ENCODE data around the gene ABHD8. TPM values are rescaled to one million over a fixed set of nuclear protein-coding genes. Genes with fewer than 3 reads are reported as not detected.
A peak's percentile ranks its signal among the peaks of the same experiment; 100 is the strongest.

ABHD8 gene
- total and polyA plus RNA-seq, 2 donors (not counting 1 experiment from before 2014, with no cell fraction given): 3.9 to 16.8 TPM

DNA sequence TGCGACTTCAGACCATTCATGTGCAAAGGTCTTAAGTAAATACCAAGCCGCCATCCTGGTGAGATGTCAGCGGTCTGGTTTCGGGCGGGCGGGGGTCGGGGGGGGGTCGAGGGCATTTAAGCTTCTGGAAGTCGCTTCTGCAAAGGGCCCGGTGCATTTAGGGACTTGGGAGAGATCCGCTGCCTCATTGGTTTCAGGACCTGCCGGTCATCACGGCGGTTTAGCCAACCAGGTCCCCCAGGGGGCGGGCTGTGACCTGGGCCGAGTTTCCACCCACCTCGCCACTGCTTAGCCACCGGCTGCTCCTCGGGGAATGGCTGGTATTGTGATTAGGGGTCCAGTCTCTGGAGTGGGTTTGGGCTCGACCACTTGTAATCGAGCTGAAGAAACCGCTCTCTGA, 13.7 kb downstream of the ABHD8 start:
- no peaks in the 10 kb centered on the region for H3K79me2 ChIP-seq (ENCODE audit: control insufficient read depth, insufficient read depth, low read length)
- H3K4me2 ChIP-seq (ENCODE audit: extremely low read depth, insufficient read depth, low read length): peak overlapping the region; percentile 35
- no peaks in the 10 kb centered on the region for H3K9me3 ChIP-seq (ENCODE audit: control insufficient read depth, insufficient read depth, low read depth, low read length)
- peak overlapping the region in 1 of 4 experiments; percentile 16 for H3K4me3 ChIP-seq (replicated peaks in 1 of 4; ENCODE audit: control extremely low read depth in 1 of 4, insufficient read depth in 1 of 4, low read depth in 3 of 4, low read length in 4 of 4)
- H4K20me1 ChIP-seq (ENCODE audit: control insufficient read depth, extremely low read depth, insufficient read depth, low read length): no peaks in the 10 kb centered on the region
- H3K9ac ChIP-seq (ENCODE audit: insufficient read depth, low read length): no peak overlapping the region
- no peaks in the 10 kb centered on the region for H3K36me3 ChIP-seq (ENCODE audit: control insufficient read depth, insufficient read depth, low read length)
- peak; percentile 90 to 92 for DNase-seq (ENCODE audit: low read depth in 2 of 2)
- TF ChIP-seq EZH2 (IDR thresholded peaks at IDR 0.05; ENCODE audit: low read length, missing control alignments): no peak
- TF ChIP-seq, protein P1, sequence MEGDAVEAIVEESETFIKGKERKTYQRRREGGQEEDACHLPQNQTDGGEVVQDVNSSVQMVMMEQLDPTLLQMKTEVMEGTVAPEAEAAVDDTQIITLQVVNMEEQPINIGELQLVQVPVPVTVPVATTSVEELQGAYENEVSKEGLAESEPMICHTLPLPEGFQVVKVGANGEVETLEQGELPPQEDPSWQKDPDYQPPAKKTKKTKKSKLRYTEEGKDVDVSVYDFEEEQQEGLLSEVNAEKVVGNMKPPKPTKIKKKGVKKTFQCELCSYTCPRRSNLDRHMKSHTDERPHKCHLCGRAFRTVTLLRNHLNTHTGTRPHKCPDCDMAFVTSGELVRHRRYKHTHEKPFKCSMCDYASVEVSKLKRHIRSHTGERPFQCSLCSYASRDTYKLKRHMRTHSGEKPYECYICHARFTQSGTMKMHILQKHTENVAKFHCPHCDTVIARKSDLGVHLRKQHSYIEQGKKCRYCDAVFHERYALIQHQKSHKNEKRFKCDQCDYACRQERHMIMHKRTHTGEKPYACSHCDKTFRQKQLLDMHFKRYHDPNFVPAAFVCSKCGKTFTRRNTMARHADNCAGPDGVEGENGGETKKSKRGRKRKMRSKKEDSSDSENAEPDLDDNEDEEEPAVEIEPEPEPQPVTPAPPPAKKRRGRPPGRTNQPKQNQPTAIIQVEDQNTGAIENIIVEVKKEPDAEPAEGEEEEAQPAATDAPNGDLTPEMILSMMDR (conservative IDR thresholded peaks at IDR 0.05 in 1 of 2, IDR thresholded peaks at IDR 0.05 in 1 of 2; ENCODE audit: low read depth in 1 of 2, low read length in 2 of 2): no peak
- peaks cover 2% of the 10 kb centered on the region for H3K4me1 ChIP-seq (ENCODE audit: control insufficient read depth, extremely low read depth, insufficient read depth, low read length)
- H3K27ac ChIP-seq (ENCODE audit: insufficient read depth, low read length): no peak overlapping the region
- no peaks in the 10 kb centered on the region for H3K27me3 ChIP-seq (ENCODE audit: control insufficient read depth, insufficient read depth, low read length)
- no peak overlapping the region for H2AFZ ChIP-seq (ENCODE audit: low read length)

- no peaks in the 10 kb centered on the region for H3K27me3 ChIP-seq (ENCODE audit: control insufficient read depth, insufficient read depth, low read length)
- no peak overlapping the region for H3K9ac ChIP-seq (ENCODE audit: insufficient read depth, low read length)
- no peaks in the 10 kb centered on the region for H3K79me2 ChIP-seq (ENCODE audit: control insufficient read depth, insufficient read depth, low read length)
- H2AFZ ChIP-seq (ENCODE audit: low read length): no peak overlapping the region
- no peaks in the 10 kb centered on the region for H3K4me1 ChIP-seq (ENCODE audit: control insufficient read depth, extremely low read depth, insufficient read depth, low read length)
- no peak overlapping the region for H3K4me2 ChIP-seq (ENCODE audit: extremely low read depth, insufficient read depth, low read length)
- no peaks in the 10 kb centered on the region for H4K20me1 ChIP-seq (ENCODE audit: control insufficient read depth, extremely low read depth, insufficient read depth, low read length)
- no peak for DNase-seq (ENCODE audit: low read depth in 2 of 2)
- no peaks in the 10 kb centered on the region for H3K9me3 ChIP-seq (ENCODE audit: control insufficient read depth, insufficient read depth, low read depth, low read length)
- no peaks in the 10 kb centered on the region for H3K36me3 ChIP-seq (ENCODE audit: control insufficient read depth, insufficient read depth, low read length)
- no peak overlapping the region for H3K27ac ChIP-seq (ENCODE audit: insufficient read depth, low read length)
- no peak for TF ChIP-seq EZH2 (IDR thresholded peaks at IDR 0.05; ENCODE audit: low read length, missing control alignments)
- TF ChIP-seq, protein P1 (conservative IDR thresholded peaks at IDR 0.05 in 1 of 2, IDR thresholded peaks at IDR 0.05 in 1 of 2; ENCODE audit: low read depth in 1 of 2, low read length in 2 of 2): no peak
- H3K4me3 ChIP-seq (replicated peaks in 1 of 4; ENCODE audit: control extremely low read depth in 1 of 4, insufficient read depth in 1 of 4, low read depth in 3 of 4, low read length in 4 of 4): no peak overlapping the region
Measured at GRCh38 chr19:17286752-17287151, 16.5 kb downstream of the ABHD8 start.

- H3K27me3 ChIP-seq (ENCODE audit: control insufficient read depth, insufficient read depth, low read length): no peaks in the 10 kb centered on the region
- H3K9ac ChIP-seq (ENCODE audit: insufficient read depth, low read length): no peak overlapping the region
- no peaks in the 10 kb centered on the region for H3K36me3 ChIP-seq (ENCODE audit: control insufficient read depth, insufficient read depth, low read length)
- no peak for TF ChIP-seq EZH2 (IDR thresholded peaks at IDR 0.05; ENCODE audit: low read length, missing control alignments)
- TF ChIP-seq, protein P1 (conservative IDR thresholded peaks at IDR 0.05 in 1 of 2, IDR thresholded peaks at IDR 0.05 in 1 of 2; ENCODE audit: low read depth in 1 of 2, low read length in 2 of 2): no peak
- H3K27ac ChIP-seq (ENCODE audit: insufficient read depth, low read length): no peak overlapping the region
- no peaks in the 10 kb centered on the region for H3K9me3 ChIP-seq (ENCODE audit: control insufficient read depth, insufficient read depth, low read depth, low read length)
- no peak overlapping the region for H3K4me2 ChIP-seq (ENCODE audit: extremely low read depth, insufficient read depth, low read length)
- no peak overlapping the region for H2AFZ ChIP-seq (ENCODE audit: low read length)
- no peak overlapping the region for H3K4me3 ChIP-seq (replicated peaks in 1 of 4; ENCODE audit: control extremely low read depth in 1 of 4, insufficient read depth in 1 of 4, low read depth in 3 of 4, low read length in 4 of 4)
- DNase-seq (ENCODE audit: low read depth in 2 of 2): no peak
- no peaks in the 10 kb centered on the region for H3K4me1 ChIP-seq (ENCODE audit: control insufficient read depth, extremely low read depth, insufficient read depth, low read length)
- H3K79me2 ChIP-seq (ENCODE audit: control insufficient read depth, insufficient read depth, low read length): no peaks in the 10 kb centered on the region
- no peaks in the 10 kb centered on the region for H4K20me1 ChIP-seq (ENCODE audit: control insufficient read depth, extremely low read depth, insufficient read depth, low read length)
Measured at GRCh38 chr19:17286263-17286662, 17.0 kb downstream of the ABHD8 start.
